GM19438 (cell line): ENCODE results near the gene ARL16.
"Not testable (repeated sequence)": the region's sequence is repeated elsewhere in the genome, so short reads cannot be mapped to it uniquely, and the experiment has no call there.

Experiments used
- ATAC-seq: cut with Tn5 transposase; IDR thresholded peaks from one replicate; pipeline ENCODE4 v1.9.1; 2021; ENCODE audit warnings: low read depth; ENCODE audit not compliant: unreplicated experiment

Gene ARL16

DNA sequence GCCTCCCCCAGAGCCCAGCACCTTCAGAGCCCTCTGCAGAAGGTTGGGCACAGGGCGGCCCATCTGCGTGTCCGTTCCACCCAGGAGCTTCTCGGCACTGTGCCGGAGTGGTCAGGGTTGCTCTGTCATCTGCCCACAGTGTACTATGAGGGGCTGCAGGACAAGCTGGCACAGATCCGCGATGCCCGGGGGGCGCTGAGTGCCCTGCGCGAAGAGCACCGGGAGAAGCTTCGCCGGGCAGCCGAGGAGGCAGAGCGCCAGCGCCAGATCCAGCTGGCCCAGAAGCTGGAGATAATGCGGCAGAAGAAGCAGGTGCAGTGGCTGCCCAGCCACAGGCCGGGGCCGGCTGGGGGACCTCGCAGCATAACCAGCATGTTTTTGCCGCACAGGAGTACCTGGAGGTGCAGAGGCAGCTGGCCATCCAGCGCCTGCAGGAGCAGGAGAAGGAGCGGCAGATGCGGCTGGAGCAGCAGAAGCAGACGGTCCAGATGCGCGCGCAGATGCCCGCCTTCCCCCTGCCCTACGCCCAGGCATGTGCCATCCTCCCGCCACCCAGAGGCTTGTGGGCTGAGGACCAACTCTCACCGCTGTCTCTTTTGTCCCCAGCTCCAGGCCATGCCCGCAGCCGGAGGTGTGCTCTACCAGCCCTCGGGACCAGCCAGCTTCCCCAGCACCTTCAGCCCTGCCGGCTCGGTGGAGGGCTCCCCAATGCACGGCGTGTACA is 12.8 kb upstream of the ARL16 start:
- no peak for ATAC-seq

DNA sequence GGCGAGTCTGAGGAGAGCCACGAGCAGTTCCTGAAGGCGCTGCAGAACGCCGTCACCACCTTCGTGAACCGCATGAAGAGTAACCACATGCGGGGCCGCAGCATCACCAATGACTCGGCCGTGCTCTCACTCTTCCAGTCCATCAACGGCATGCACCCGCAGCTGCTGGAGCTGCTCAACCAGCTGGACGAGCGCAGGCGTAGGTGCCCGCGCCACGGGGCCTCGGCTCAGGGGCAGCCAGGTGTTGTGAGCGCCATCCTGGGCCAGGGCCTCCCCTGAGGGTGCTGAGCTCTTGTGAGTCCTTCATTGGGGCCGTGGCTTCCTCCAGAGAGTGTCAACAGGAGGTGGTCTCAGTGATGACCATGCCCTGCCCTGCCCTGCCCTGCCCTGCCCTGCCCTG is 12.2 kb upstream of the ARL16 start:
- ATAC-seq: no peak

- no peak for ATAC-seq
Measured at GRCh38 chr17:81695211-81695610, 11.6 kb upstream of the ARL16 start.

- no peak for ATAC-seq
Measured at GRCh38 chr17:81694810-81695209, 11.2 kb upstream of the ARL16 start.

DNA sequence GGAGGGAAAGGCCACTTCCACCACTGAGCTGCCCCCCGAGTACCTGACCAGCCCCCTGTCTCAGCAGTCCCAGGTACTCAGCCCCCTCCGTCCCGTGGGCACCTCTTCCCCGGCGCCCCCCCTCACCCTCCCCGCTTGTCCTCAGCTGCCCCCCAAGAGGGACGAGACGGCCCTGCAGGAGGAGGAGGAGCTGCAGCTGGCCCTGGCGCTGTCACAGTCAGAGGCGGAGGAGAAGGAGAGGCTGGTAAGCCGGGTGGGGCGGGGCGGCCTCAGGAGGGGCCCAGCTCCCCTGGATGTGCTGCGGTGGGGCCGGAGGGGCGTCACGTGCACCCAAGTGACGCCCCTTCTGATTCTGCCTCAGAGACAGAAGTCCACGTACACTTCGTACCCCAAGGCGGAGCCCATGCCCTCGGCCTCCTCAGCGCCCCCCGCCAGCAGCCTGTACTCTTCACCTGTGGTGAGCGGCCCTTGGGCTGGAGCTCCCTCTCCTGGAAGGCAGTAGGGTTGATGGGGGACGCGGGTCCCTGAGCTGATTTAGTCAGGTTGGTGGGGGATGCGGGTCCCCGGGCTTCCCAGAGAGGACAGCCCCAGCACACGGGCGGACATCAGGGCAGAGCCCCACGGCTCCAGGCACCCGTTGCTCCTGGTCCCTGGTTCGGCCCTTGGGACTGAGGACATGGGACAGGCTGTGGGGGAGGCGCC is 10.1 kb upstream of the ARL16 start:
- ATAC-seq: no peak

DNA sequence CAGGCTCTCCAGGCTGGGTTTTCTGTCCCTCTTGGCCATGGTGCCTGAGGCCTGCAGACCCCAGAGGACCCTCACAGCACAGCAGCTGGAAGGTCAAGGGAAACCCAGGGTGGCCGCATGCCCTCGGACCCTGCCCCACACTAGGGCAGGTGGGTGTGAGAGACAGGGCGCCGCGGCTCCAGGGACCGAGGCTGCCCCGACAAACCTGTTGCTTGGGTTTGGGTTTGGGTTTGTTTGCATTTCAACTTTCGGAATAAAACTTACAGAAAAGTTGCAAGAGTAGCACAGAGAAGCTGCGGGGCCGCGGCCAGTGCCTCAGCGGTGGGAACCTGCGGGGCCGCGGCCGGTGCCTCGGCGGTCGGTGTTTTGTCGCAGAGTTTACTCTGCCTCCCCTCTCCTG is 8.0 kb upstream of the ARL16 start:
- ATAC-seq: no peak

GRCh38 chr17:81691196-81691595 is 7.6 kb upstream of the ARL16 start:
- no peak for ATAC-seq

GRCh38 chr17:81690549-81690948 is 7.0 kb upstream of the ARL16 start:
- no peak for ATAC-seq

DNA sequence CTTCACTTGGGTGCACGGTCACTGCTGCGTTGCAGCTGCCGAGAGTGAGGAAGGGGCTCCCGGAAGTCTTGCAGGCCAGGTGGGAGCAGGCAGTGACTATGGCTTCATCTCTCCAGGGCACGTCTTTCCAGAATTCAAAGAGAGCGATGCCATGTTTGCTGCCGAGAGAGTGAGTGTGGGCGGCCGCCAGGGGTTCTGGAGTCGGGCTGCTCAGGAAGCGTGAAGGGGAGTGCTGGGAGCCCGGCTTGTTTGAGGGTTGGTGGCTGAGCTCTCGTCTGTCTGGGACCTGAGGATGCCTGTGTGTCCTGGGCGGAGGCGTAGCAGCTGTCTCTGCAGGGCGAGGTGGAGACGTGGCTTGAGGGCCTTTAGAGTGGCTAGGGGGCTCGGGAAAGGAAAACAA is 6.5 kb upstream of the ARL16 start:
- ATAC-seq: no peak

GRCh38 chr17:81688616-81689015 is 5.0 kb upstream of the ARL16 start:
- no peak for ATAC-seq

DNA sequence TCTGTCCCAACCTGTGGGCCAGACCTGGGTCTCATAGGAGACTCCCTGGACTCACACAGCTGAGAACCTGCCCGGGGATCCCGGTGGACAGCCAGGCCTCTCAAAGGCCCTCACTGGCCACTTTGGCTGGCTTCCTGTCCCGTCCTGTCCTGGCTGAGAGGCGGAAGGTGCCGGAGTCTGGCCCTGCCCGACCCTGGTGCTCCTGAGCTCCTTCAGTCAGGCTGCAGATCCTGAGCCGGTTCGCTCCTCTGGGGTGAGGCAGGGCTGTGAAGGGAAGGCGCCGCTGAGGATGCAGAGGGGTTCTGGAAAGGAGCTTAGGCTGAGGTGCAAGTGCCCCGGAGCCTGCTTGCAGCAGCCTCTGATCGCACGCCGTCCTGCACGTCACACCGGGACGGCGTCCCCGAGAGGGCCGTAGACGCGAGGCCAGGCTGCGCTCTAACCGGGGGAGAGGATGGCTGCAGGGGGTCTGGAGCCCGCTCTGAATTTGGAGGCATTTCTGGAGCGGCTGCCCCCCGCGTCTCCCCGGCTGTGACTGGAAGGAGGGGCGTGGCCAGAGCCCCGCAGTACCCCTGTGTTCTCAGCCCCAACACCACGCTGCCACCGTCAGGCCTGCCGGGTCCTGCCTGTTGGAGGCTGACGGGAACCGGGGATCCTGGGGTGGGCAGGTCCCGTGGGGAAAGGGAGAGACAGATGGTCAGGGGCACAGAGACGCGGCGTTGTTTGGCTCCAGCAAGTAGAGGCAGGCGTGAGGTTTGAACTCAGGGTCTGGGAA is 4.4 kb upstream of the ARL16 start:
- ATAC-seq: no peak

GRCh38 chr17:81686614-81687013 is 3.0 kb upstream of the ARL16 start:
- ATAC-seq: no peak

GRCh38 chr17:81685108-81685507 is 1.5 kb upstream of the ARL16 start:
- no peak for ATAC-seq

DNA sequence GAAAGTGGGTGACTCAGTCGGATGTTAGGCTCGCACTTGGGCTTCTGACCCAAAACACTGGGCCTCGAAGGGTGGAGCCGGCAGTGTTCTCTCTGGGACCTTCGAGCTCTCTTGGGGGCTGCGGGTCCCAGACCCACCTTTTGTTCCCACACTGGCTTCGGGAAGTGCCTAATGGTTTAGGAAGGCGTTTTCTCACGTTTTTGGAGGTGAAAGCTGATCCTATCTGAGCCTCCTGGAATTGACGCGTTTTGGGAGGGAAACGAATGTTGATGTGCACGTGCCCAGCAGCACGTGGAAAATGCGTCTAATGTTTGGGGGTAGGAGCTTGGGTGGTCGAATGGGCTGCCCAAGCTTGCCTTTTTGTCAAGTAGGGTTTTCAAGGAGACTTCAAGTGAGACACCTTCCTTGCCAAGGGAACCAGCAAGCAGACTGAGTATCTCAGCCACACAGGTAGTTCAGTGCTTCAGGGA is 880 bp upstream of the ARL16 start:
- ATAC-seq: no peak

- peak; percentile 7 for ATAC-seq
Measured at GRCh38 chr17:81683208-81683583, 401 bp downstream of the ARL16 start.

GRCh38 chr17:81682565-81683207 is 911 bp downstream of the ARL16 start:
- ATAC-seq: no peak

- ATAC-seq: no peak
Measured at GRCh38 chr17:81681672-81682071, 1.9 kb downstream of the ARL16 start.

- no peak for ATAC-seq
Measured at GRCh38 chr17:81680150-81680549, 3.4 kb downstream of the ARL16 start.

- no peak for ATAC-seq
Measured at GRCh38 chr17:81676906-81677305, 6.7 kb downstream of the ARL16 start.

- not testable (repeated sequence) for ATAC-seq
Measured at GRCh38 chr17:81675515-81676221, 7.9 kb downstream of the ARL16 start.
